Measurements from ENCODE around the gene KIF20A. TPM values are rescaled to one million over a fixed set of nuclear protein-coding genes. Genes with fewer than 3 reads are reported as not detected.

The KIF20A gene
- total and polyA plus RNA-seq, 2 experiments from 2014 or later: 41.0 to 60.4 TPM

DNA sequence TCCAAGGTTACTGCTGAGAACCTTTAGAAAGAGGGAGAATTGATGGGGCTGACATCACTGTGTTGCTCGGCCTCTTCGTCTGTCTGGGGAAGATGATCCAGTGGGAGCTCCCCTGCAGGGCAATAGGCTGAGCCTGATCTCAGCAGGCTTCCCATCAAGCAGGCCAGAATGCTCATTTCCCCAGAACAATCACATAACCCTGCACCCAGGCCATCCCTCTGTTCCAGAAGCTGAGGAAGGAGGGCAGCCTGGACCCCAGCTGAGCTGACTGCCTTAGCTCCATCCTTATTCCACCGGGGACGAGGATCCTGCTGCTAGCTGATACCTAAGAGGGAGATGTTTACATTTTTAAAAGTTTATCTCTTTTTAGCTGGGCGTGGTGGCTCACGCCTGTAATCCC lies 45.8 kb downstream of the KIF20A start:
- Histone ChIP-seq H3K9me2 (ENCODE audit: insufficient read depth) (no peaks in the 10 kb centered on the region; the same call in 1 of the 2 replicates), H3K4me3 (no peak overlapping the region), H4K20me1 (replicated peaks; ENCODE audit: insufficient read depth) (no peaks in the 10 kb centered on the region), H3K4me1 (ENCODE audit: insufficient read depth) (no peaks in the 10 kb centered on the region), H3K4me2 (no peak overlapping the region), H3K79me2 (replicated peaks; ENCODE audit: insufficient read depth) (no peaks in the 10 kb centered on the region), H3K27me3 (ENCODE audit: insufficient read depth) (no peaks in the 10 kb centered on the region), H2AFZ (no peak overlapping the region), H3K27ac (ENCODE audit: low read depth) (no peak overlapping the region), H3F3A (replicated peaks; ENCODE audit: low read depth) (no peaks in the 10 kb centered on the region), H3K36me3 (ENCODE audit: insufficient read depth) (no peaks in the 10 kb centered on the region)
- Mint-ChIP-seq H3K4me1 (no peaks in the 10 kb centered on the region), H3K9me3 (peaks cover 18% of the 10 kb centered on the region), H3K27ac (no peak overlapping the region), H3K36me3 (ENCODE audit: low read depth) (no peaks in the 10 kb centered on the region; the same call in 2 of the 3 replicates), H3K4me3 (no peak overlapping the region), H3K27me3 (ENCODE audit: insufficient read depth, low read depth, poor library complexity) (peaks cover 2% of the 10 kb centered on the region)
- TF ChIP-seq NANOG (IDR thresholded peaks at IDR 0.05; ENCODE audit: borderline replicate concordance): no peak
- TF ChIP-seq STAT1 (IDR thresholded peaks at IDR 0.05; ENCODE audit: unreplicated experiment): no peak
- TF ChIP-seq EZH2 (IDR thresholded peaks at IDR 0.05; ENCODE audit: low read depth, unreplicated experiment): no peak
- TF ChIP-seq, protein P1, sequence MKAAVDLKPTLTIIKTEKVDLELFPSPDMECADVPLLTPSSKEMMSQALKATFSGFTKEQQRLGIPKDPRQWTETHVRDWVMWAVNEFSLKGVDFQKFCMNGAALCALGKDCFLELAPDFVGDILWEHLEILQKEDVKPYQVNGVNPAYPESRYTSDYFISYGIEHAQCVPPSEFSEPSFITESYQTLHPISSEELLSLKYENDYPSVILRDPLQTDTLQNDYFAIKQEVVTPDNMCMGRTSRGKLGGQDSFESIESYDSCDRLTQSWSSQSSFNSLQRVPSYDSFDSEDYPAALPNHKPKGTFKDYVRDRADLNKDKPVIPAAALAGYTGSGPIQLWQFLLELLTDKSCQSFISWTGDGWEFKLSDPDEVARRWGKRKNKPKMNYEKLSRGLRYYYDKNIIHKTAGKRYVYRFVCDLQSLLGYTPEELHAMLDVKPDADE (IDR thresholded peaks at IDR 0.05): no peak
- TF ChIP-seq EZH2phosphoT487 (IDR thresholded peaks at IDR 0.05; ENCODE audit: unreplicated experiment): no peak
- TF ChIP-seq ZNF114 (CRISPR knock-in tag; IDR thresholded peaks at IDR 0.05): no peak
- TF ChIP-seq, protein P2, sequence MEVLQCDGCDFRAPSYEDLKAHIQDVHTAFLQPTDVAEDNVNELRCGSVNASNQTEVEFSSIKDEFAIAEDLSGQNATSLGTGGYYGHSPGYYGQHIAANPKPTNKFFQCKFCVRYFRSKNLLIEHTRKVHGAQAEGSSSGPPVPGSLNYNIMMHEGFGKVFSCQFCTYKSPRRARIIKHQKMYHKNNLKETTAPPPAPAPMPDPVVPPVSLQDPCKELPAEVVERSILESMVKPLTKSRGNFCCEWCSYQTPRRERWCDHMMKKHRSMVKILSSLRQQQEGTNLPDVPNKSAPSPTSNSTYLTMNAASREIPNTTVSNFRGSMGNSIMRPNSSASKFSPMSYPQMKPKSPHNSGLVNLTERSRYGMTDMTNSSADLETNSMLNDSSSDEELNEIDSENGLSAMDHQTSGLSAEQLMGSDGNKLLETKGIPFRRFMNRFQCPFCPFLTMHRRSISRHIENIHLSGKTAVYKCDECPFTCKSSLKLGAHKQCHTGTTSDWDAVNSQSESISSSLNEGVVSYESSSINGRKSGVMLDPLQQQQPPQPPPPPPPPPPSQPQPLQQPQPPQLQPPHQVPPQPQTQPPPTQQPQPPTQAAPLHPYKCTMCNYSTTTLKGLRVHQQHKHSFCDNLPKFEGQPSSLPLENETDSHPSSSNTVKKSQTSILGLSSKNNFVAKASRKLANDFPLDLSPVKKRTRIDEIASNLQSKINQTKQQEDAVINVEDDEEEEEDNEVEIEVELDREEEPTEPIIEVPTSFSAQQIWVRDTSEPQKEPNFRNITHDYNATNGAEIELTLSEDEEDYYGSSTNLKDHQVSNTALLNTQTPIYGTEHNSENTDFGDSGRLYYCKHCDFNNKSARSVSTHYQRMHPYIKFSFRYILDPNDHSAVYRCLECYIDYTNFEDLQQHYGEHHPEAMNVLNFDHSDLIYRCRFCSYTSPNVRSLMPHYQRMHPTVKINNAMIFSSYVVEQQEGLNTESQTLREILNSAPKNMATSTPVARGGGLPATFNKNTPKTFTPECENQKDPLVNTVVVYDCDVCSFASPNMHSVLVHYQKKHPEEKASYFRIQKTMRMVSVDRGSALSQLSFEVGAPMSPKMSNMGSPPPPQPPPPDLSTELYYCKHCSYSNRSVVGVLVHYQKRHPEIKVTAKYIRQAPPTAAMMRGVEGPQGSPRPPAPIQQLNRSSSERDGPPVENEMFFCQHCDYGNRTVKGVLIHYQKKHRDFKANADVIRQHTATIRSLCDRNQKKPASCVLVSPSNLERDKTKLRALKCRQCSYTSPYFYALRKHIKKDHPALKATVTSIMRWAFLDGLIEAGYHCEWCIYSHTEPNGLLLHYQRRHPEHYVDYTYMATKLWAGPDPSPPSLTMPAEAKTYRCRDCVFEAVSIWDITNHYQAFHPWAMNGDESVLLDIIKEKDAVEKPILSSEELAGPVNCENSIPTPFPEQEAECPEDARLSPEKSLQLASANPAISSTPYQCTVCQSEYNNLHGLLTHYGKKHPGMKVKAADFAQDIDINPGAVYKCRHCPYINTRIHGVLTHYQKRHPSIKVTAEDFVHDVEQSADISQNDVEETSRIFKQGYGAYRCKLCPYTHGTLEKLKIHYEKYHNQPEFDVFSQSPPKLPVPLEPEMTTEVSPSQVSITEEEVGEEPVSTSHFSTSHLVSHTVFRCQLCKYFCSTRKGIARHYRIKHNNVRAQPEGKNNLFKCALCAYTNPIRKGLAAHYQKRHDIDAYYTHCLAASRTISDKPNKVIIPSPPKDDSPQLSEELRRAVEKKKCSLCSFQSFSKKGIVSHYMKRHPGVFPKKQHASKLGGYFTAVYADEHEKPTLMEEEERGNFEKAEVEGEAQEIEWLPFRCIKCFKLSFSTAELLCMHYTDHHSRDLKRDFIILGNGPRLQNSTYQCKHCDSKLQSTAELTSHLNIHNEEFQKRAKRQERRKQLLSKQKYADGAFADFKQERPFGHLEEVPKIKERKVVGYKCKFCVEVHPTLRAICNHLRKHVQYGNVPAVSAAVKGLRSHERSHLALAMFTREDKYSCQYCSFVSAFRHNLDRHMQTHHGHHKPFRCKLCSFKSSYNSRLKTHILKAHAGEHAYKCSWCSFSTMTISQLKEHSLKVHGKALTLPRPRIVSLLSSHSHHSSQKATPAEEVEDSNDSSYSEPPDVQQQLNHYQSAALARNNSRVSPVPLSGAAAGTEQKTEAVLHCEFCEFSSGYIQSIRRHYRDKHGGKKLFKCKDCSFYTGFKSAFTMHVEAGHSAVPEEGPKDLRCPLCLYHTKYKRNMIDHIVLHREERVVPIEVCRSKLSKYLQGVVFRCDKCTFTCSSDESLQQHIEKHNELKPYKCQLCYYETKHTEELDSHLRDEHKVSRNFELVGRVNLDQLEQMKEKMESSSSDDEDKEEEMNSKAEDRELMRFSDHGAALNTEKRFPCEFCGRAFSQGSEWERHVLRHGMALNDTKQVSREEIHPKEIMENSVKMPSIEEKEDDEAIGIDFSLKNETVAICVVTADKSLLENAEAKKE (CRISPR knock-in tag; IDR thresholded peaks at IDR 0.05): no peak
- TF ChIP-seq JUNB (IDR thresholded peaks at IDR 0.05; ENCODE audit: unreplicated experiment): no peak
- TF ChIP-seq, protein P3, sequence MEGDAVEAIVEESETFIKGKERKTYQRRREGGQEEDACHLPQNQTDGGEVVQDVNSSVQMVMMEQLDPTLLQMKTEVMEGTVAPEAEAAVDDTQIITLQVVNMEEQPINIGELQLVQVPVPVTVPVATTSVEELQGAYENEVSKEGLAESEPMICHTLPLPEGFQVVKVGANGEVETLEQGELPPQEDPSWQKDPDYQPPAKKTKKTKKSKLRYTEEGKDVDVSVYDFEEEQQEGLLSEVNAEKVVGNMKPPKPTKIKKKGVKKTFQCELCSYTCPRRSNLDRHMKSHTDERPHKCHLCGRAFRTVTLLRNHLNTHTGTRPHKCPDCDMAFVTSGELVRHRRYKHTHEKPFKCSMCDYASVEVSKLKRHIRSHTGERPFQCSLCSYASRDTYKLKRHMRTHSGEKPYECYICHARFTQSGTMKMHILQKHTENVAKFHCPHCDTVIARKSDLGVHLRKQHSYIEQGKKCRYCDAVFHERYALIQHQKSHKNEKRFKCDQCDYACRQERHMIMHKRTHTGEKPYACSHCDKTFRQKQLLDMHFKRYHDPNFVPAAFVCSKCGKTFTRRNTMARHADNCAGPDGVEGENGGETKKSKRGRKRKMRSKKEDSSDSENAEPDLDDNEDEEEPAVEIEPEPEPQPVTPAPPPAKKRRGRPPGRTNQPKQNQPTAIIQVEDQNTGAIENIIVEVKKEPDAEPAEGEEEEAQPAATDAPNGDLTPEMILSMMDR (conservative IDR thresholded peaks at IDR 0.05; ENCODE audit: low read depth in 2 of 2): no peak
- TF ChIP-seq, protein P4, sequence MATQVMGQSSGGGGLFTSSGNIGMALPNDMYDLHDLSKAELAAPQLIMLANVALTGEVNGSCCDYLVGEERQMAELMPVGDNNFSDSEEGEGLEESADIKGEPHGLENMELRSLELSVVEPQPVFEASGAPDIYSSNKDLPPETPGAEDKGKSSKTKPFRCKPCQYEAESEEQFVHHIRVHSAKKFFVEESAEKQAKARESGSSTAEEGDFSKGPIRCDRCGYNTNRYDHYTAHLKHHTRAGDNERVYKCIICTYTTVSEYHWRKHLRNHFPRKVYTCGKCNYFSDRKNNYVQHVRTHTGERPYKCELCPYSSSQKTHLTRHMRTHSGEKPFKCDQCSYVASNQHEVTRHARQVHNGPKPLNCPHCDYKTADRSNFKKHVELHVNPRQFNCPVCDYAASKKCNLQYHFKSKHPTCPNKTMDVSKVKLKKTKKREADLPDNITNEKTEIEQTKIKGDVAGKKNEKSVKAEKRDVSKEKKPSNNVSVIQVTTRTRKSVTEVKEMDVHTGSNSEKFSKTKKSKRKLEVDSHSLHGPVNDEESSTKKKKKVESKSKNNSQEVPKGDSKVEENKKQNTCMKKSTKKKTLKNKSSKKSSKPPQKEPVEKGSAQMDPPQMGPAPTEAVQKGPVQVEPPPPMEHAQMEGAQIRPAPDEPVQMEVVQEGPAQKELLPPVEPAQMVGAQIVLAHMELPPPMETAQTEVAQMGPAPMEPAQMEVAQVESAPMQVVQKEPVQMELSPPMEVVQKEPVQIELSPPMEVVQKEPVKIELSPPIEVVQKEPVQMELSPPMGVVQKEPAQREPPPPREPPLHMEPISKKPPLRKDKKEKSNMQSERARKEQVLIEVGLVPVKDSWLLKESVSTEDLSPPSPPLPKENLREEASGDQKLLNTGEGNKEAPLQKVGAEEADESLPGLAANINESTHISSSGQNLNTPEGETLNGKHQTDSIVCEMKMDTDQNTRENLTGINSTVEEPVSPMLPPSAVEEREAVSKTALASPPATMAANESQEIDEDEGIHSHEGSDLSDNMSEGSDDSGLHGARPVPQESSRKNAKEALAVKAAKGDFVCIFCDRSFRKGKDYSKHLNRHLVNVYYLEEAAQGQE (IDR thresholded peaks at IDR 0.05; ENCODE audit: unreplicated experiment): no peak
- TF ChIP-seq ZNF331 (CRISPR knock-in tag; IDR thresholded peaks at IDR 0.05; ENCODE audit: low read depth): no peak
- ATAC-seq (no peak), DNase-seq (ENCODE audit: low spot score) (no peak)
